ENCODE measurements around the gene SLC6A5. TPM values are rescaled to one million over a fixed set of nuclear protein-coding genes. Genes with fewer than 3 reads are reported as not detected.

SLC6A5 gene
- total RNA-seq, 1 experiment from 2014 or later: not detected

DNA sequence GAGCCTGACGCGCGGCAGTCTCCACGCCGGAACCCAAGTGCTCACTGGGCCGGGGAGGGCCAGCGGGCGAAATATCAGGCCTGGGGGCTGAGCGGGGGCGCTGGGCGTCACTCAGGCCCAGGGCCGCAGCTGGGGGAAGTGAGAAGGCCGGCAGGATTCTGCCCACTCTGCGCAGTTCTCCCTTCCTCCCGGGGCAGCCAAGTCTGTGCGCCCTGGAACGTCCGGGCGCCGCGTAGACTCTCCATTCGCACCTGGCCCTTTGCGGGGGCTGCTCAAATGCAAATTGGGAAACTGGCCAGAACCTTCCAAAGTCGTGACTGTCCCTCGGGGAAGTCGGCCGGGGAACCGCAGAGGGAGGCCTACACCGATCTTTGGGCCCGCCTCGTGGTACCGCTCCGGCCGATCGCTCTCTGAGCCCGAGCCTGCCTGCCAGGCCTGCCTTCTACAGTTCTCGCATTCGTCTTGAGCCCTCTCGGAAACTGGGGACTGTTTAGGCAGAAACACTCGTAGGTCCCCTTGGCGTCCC lies 2.2 kb upstream of the SLC6A5 start:
- no peak overlapping the region for H3K4ac ChIP-seq (ENCODE audit: low read depth, low read length)
- H3K9ac ChIP-seq (ENCODE audit: extremely low read depth, insufficient read length, low read length): no peak overlapping the region
- H3K27ac ChIP-seq (ENCODE audit: insufficient read length, low read depth, low read length): no peak overlapping the region
- peak overlapping the region; percentile 74 for H3K4me2 ChIP-seq (ENCODE audit: insufficient read depth, insufficient read length, low read length)
- H2BK15ac ChIP-seq (ENCODE audit: low read depth, low read length): no peak overlapping the region
- no peaks in the 10 kb centered on the region for H3K79me1 ChIP-seq (ENCODE audit: insufficient read depth, low read depth, low read length, poor library complexity, severe bottlenecking)
- H2BK12ac ChIP-seq (ENCODE audit: insufficient read length, low read depth, low read length): no peak overlapping the region
- H3K14ac ChIP-seq (ENCODE audit: insufficient read depth, low read length): no peak overlapping the region
- peaks cover 0 to 10% of the 10 kb centered on the region in 2 experiments; a peak in 2 of 5 replicates for H3K9me3 Mint-ChIP-seq
- H3K27ac Mint-ChIP-seq: no peak overlapping the region
- H3K56ac ChIP-seq (ENCODE audit: insufficient read length, low read depth, low read length): no peak overlapping the region
- H2AK5ac ChIP-seq (ENCODE audit: insufficient read length, low read length): no peak overlapping the region
- H3K27me3 Mint-ChIP-seq (ENCODE audit: low read depth): peaks cover 88% of the 10 kb centered on the region
- H2BK20ac ChIP-seq (ENCODE audit: low read depth, low read length, poor library complexity, severe bottlenecking): no peak overlapping the region
- H4K5ac ChIP-seq (ENCODE audit: insufficient read length, low read depth, low read length): no peak overlapping the region
- TF ChIP-seq, protein P1, sequence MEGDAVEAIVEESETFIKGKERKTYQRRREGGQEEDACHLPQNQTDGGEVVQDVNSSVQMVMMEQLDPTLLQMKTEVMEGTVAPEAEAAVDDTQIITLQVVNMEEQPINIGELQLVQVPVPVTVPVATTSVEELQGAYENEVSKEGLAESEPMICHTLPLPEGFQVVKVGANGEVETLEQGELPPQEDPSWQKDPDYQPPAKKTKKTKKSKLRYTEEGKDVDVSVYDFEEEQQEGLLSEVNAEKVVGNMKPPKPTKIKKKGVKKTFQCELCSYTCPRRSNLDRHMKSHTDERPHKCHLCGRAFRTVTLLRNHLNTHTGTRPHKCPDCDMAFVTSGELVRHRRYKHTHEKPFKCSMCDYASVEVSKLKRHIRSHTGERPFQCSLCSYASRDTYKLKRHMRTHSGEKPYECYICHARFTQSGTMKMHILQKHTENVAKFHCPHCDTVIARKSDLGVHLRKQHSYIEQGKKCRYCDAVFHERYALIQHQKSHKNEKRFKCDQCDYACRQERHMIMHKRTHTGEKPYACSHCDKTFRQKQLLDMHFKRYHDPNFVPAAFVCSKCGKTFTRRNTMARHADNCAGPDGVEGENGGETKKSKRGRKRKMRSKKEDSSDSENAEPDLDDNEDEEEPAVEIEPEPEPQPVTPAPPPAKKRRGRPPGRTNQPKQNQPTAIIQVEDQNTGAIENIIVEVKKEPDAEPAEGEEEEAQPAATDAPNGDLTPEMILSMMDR (conservative IDR thresholded peaks at IDR 0.05): no peak
- H2BK120ac ChIP-seq (ENCODE audit: low read depth, low read length, poor library complexity, severe bottlenecking): no peak overlapping the region
- no peak overlapping the region for H4K8ac ChIP-seq (replicated peaks; ENCODE audit: insufficient read length, low read depth, low read length)
- no peak overlapping the region for H3T11ph ChIP-seq (ENCODE audit: low read length)
- H3K18ac ChIP-seq (ENCODE audit: insufficient read length, low read depth, low read length): no peak overlapping the region
- no peaks in the 10 kb centered on the region for H3K4me1 ChIP-seq (ENCODE audit: insufficient read depth, low read length)
- H4K20me1 ChIP-seq (ENCODE audit: control insufficient read depth, insufficient read depth, insufficient read length): no peaks in the 10 kb centered on the region
- H3K9me3 ChIP-seq (ENCODE audit: control insufficient read depth, low read depth, low read length): no peaks in the 10 kb centered on the region
- no peaks in the 10 kb centered on the region for H3K79me2 ChIP-seq (ENCODE audit: insufficient read depth, low read length)
- H3K36me3 Mint-ChIP-seq (ENCODE audit: insufficient read depth in 1 of 3, low read depth in 3 of 3): no peaks in the 10 kb centered on the region; a peak in 1 of 7 replicates
- H2BK5ac ChIP-seq (ENCODE audit: insufficient read length, low read length): no peak overlapping the region
- no peak overlapping the region for H3K23ac ChIP-seq (ENCODE audit: insufficient read length, low read depth, low read length)
- H3K4me3 Mint-ChIP-seq: peak overlapping the region; percentile 51 to 75
- H3K27me3 ChIP-seq (ENCODE audit: insufficient read depth, low read length): peaks cover 65% of the 10 kb centered on the region
- H3K4me1 Mint-ChIP-seq: peaks cover 10 to 40% of the 10 kb centered on the region in 2 experiments
- no peaks in the 10 kb centered on the region for H3K23me2 ChIP-seq (ENCODE audit: insufficient read length, low read depth, low read length, poor library complexity, severe bottlenecking)
- DNase-seq: no peak
- no CpG with 5 or more reads among the region's 41 CpGs for WGBS (ENCODE audit: extremely low coverage, insufficient read length, low lambda C conversion rate)
- H2AFZ ChIP-seq (ENCODE audit: low read length): no peak overlapping the region
- no peak overlapping the region for H4K91ac ChIP-seq (ENCODE audit: insufficient read length, low read depth, low read length)

Data from H9 (cell line).